CD4-positive, alpha-beta T cell (primary cell): ENCODE data around the gene ZNF324. TPM values are rescaled to one million over a fixed set of nuclear protein-coding genes. Genes with fewer than 3 reads are reported as not detected.

Experiments
- ATAC-seq: fragments of 200-7000 bp; cut with Tn5 transposase; one replicate; pipeline ENCODE4 v1.10.0; 2022; ENCODE audit warnings: mild to moderate bottlenecking; ENCODE audit not compliant: poor library complexity
- CTCF ChIA-PET: fragments of 350-600 bp; sonication (Branson Sonifier 250); formaldehyde crosslinking; loops from one replicate; lab custom pipeline; 2021; ENCODE audit warnings: antibody characterized with exemption, inconsistent platforms; lab: Charles Lee
- POLR2A ChIA-PET: fragments of 350-600 bp; sonication (Branson Sonifier 250); formaldehyde crosslinking; loops from one replicate; lab custom pipeline; 2021; ENCODE audit warnings: antibody characterized with exemption, inconsistent platforms; lab: Charles Lee
- DNase-seq, 14 experiments: peaks; one replicate each; pipeline ENCODE4 v3.0.0-alpha.2; 2013 to 2020; ENCODE audit warnings: mixed read lengths in 2 of 14
- H3K27ac ChIP-seq, 2 donors: one replicate each; pipeline versions ENCODE4 v1.5.1 to v1.7.0; 2013; ENCODE audit warnings: low read length in 2 of 2, low read depth in 1 of 2, mild to moderate bottlenecking in 1 of 2
- H3K27me3 ChIP-seq, 2 experiments: 1 replicate in 1 of 2; 2 replicates in 1 of 2; pipeline versions ENCODE4 v1.6.1 to v1.7.0; 2013; ENCODE audit warnings: low read length in 2 of 2, control low read depth in 1 of 2, mild to moderate bottlenecking in 1 of 2, moderate library complexity in 1 of 2; ENCODE audit not compliant: insufficient read depth in 2 of 2, control insufficient read depth in 1 of 2
- H3K36me3 ChIP-seq: one replicate; pipeline ENCODE4 v1.6.1; 2013; ENCODE audit warnings: low read length, control low read depth; ENCODE audit not compliant: insufficient read depth
- H3K4me1 ChIP-seq: one replicate; pipeline ENCODE4 v1.6.1; 2013; ENCODE audit warnings: low read length, control low read depth; ENCODE audit not compliant: insufficient read depth
- H3K4me3 ChIP-seq: one replicate; pipeline ENCODE4 v1.5.1; 2013; ENCODE audit warnings: mild to moderate bottlenecking, low read length, moderate library complexity
- H3K9me3 ChIP-seq, 2 experiments: 1 replicate in 1 of 2; 2 replicates in 1 of 2; pipeline versions ENCODE4 v1.6.1 to v1.7.0; 2013; ENCODE audit warnings: low read length in 2 of 2, mild to moderate bottlenecking in 2 of 2, control low read depth in 1 of 2, moderate library complexity in 1 of 2; ENCODE audit not compliant: control insufficient read depth in 1 of 2, insufficient read depth in 1 of 2
- H3K27ac Mint-ChIP-seq: one replicate; pipeline ENCODE4 v1.8.0; 2020; ENCODE audit warnings: mixed read lengths
- H3K27me3 Mint-ChIP-seq: one replicate; pipeline ENCODE4 v1.8.0; 2021; ENCODE audit warnings: mixed read lengths
- H3K36me3 Mint-ChIP-seq: one replicate; pipeline ENCODE4 v1.8.0; 2021; ENCODE audit warnings: low read depth, mixed read lengths
- H3K4me1 Mint-ChIP-seq: one replicate; pipeline ENCODE4 v1.8.0; 2021; ENCODE audit warnings: low read depth, mixed read lengths
- H3K4me3 Mint-ChIP-seq: one replicate; pipeline ENCODE4 v1.8.0; 2020; ENCODE audit warnings: mild to moderate bottlenecking, mixed read lengths
- H3K9me3 Mint-ChIP-seq: one replicate; pipeline ENCODE4 v1.8.0; 2020; ENCODE audit warnings: mixed read lengths
- intact Hi-C, 2 experiments: fragments of 100-400 bp; cut with DNase I in 1 of 2; cut with micrococcal nuclease in 1 of 2; formaldehyde crosslinking; loops; one replicate each; pipeline versions ENCODE4 v1.15.1 to v1.9.0; 2023 to 2025; cut with DNase I, micrococcal nuclease
- total RNA-seq, 174 experiments: library from RNA in 2 of 174; stranded (reverse) in 2 of 174; gene quantifications; one replicate each; pipeline ENCODE4 v1.2.3 and lab custom pipeline; 2021 to 2026
- TF ChIP-seq, protein P1 (sequence below): fragments of 200-600 bp; IDR thresholded peaks from one replicate; pipeline ENCODE4 v1.8.0; 2022; ENCODE audit warnings: antibody characterized with exemption, mild to moderate bottlenecking

Gene ZNF324
- total RNA-seq, 2 experiments from 2014 or later: 24.3 to 25.2 TPM

GRCh38 chr19:58479736-58480480 is 13.0 kb downstream of the ZNF324 start:
- Mint-ChIP-seq H3K36me3 (peaks cover 8% of the 10 kb centered on the region), H3K27ac (no peak overlapping the region), H3K4me1 (peaks cover 17% of the 10 kb centered on the region), H3K9me3 (no peaks in the 10 kb centered on the region), H3K27me3 (no peaks in the 10 kb centered on the region), H3K4me3 (no peak overlapping the region)
- Histone ChIP-seq H3K4me3 (no peak overlapping the region), H3K27me3 (no peaks in the 10 kb centered on the region), H3K9me3 (no peaks in the 10 kb centered on the region), H3K27ac (no peak overlapping the region), H3K36me3 (peaks cover 3% of the 10 kb centered on the region), H3K4me1 (peaks cover 20% of the 10 kb centered on the region)
- ATAC-seq (no peak), DNase-seq (no peak)
- CTCF ChIA-PET: interaction anchor here (1.9 kb wide), 1 partner anchor 39 kb away, joined by 5 read pairs; the partner anchor contains the start of gene ZBTB45
- intact Hi-C loops: loop anchor here (5.0 kb wide), 2 partner anchors 38 to 153 kb away; partner anchors contain the start of genes ZNF132 (in 1 of the 2) and ZSCAN22 (in 1 of the 2)
- TF ChIP-seq, protein P1, sequence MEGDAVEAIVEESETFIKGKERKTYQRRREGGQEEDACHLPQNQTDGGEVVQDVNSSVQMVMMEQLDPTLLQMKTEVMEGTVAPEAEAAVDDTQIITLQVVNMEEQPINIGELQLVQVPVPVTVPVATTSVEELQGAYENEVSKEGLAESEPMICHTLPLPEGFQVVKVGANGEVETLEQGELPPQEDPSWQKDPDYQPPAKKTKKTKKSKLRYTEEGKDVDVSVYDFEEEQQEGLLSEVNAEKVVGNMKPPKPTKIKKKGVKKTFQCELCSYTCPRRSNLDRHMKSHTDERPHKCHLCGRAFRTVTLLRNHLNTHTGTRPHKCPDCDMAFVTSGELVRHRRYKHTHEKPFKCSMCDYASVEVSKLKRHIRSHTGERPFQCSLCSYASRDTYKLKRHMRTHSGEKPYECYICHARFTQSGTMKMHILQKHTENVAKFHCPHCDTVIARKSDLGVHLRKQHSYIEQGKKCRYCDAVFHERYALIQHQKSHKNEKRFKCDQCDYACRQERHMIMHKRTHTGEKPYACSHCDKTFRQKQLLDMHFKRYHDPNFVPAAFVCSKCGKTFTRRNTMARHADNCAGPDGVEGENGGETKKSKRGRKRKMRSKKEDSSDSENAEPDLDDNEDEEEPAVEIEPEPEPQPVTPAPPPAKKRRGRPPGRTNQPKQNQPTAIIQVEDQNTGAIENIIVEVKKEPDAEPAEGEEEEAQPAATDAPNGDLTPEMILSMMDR: no peak
- POLR2A ChIA-PET: no interaction called here

- ATAC-seq: no peak
- POLR2A ChIA-PET: no interaction called here
These were observed 13.6 kb downstream of the ZNF324 start for GRCh38 chr19:58480481-58480830.

DNA sequence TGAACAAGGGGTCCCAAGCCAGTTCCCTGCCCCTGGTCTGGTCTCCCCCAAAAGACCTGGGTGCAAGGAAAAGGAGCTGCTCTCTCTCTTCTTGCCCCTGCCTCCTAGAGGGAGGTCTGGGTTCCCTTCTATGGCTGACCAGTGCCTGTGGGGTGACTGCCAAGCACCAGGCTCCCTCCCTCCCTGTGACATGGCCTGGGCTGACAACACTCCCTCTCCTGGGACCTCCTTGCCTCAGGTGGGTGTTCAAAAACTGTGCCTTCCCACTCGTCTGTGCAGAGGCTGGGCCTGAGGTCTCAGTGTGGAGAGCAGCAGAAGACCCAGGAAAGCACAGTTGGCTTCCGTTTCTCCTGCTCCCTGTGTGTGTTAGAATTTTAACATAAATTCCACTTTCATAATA is 14.0 kb downstream of the ZNF324 start:
- ChIA-PET CTCF (interaction anchor here (1.9 kb wide), 1 partner anchor 39 kb away, joined by 5 read pairs; the partner anchor contains the start of gene ZBTB45), POLR2A (no interaction called here)
- Histone ChIP-seq H3K36me3 (peaks cover 3% of the 10 kb centered on the region), H3K9me3 (no peaks in the 10 kb centered on the region), H3K27ac (no peak overlapping the region), H3K27me3 (no peaks in the 10 kb centered on the region), H3K4me1 (peaks cover 12% of the 10 kb centered on the region), H3K4me3 (no peak overlapping the region)
- DNase-seq (no peak), ATAC-seq (no peak)
- TF ChIP-seq, protein P1: no peak
- no peaks in the 10 kb centered on the region for H3K27me3 Mint-ChIP-seq
- H3K36me3 Mint-ChIP-seq: peaks cover 5% of the 10 kb centered on the region
- peaks cover 8% of the 10 kb centered on the region for H3K4me1 Mint-ChIP-seq
- H3K4me3 Mint-ChIP-seq: peak overlapping the region; percentile 25
- no peaks in the 10 kb centered on the region for H3K9me3 Mint-ChIP-seq
- no peak overlapping the region for H3K27ac Mint-ChIP-seq
- intact Hi-C loops: no loop called here

More at GRCh38 chr19:58480481-58480830, 13.6 kb downstream of the ZNF324 start:
- H3K4me1 Mint-ChIP-seq: peaks cover 12% of the 10 kb centered on the region
- peaks cover 5% of the 10 kb centered on the region for H3K36me3 Mint-ChIP-seq
- H3K27me3 Mint-ChIP-seq: no peaks in the 10 kb centered on the region
- Histone ChIP-seq H3K36me3 (peaks cover 3% of the 10 kb centered on the region), H3K27ac (no peak overlapping the region), H3K9me3 (no peaks in the 10 kb centered on the region), H3K4me3 (no peak overlapping the region), H3K4me1 (peaks cover 14% of the 10 kb centered on the region), H3K27me3 (no peaks in the 10 kb centered on the region)
- H3K27ac Mint-ChIP-seq: no peak overlapping the region
- no peaks in the 10 kb centered on the region for H3K9me3 Mint-ChIP-seq
- H3K4me3 Mint-ChIP-seq: no peak overlapping the region
- intact Hi-C loops: no loop called here
- CTCF ChIA-PET: interaction anchor here (1.9 kb wide), 1 partner anchor 39 kb away, joined by 5 read pairs; the partner anchor contains the start of gene ZBTB45
- TF ChIP-seq, protein P1: no peak
- no peak for DNase-seq
